K562 (cell line): ENCODE measurements around the gene EPO. TPM values are rescaled to one million over a fixed set of nuclear protein-coding genes. Genes with fewer than 3 reads are reported as not detected.
A peak's percentile ranks its signal among the peaks of the same experiment; 100 is the strongest.

Experiments used
- CCAR2 ChIP-seq: fragments of 200-400 bp; formaldehyde crosslinking; IDR thresholded peaks from 2 replicates; pipeline ENCODE4 v1.6.1; 2017; ENCODE audit warnings: mild to moderate bottlenecking, low read depth, low read length
- DNMT1 ChIP-seq: fragments of 450-650 bp; IDR thresholded peaks from 2 replicates; pipeline ENCODE4 v1.6.1; 2016; ENCODE audit warnings: antibody characterized with exemption, mild to moderate bottlenecking
- FOXM1 ChIP-seq, 2 experiments: fragments of 450-650 bp in 1 of 2; sonication (generic) in 1 of 2; formaldehyde crosslinking in 1 of 2; IDR thresholded peaks; 2 replicates each; pipeline versions ENCODE4 v1.6.1 to v1.9.0; 2017 to 2022; ENCODE audit warnings: low read depth in 2 of 2, mild to moderate bottlenecking in 2 of 2, missing genetic modification reagents in 1 of 2, moderate library complexity in 1 of 2
- KAT7 ChIP-seq: sonication (generic); formaldehyde crosslinking; IDR thresholded peaks from 2 replicates; pipeline ENCODE4 v1.8.0; 2022; ENCODE audit warnings: missing genetic modification reagents, mild to moderate bottlenecking, borderline replicate concordance
- KDM1A ChIP-seq, 2 experiments: fragments of 450-650 bp; IDR thresholded peaks; 2 replicates each; pipeline ENCODE4 v1.6.1; 2016; ENCODE audit warnings: mild to moderate bottlenecking in 2 of 2
- MYNN ChIP-seq, 2 experiments: sonication (generic); formaldehyde crosslinking in 1 of 2; IDR thresholded peaks; 2 replicates each; pipeline versions ENCODE4 v1.5.0 to v1.6.1; 2016 to 2020; ENCODE audit warnings: antibody characterized with exemption in 1 of 2, missing genetic modification reagents in 1 of 2
- RAD51 ChIP-seq: fragments of 450-650 bp; IDR thresholded peaks from 2 replicates; pipeline ENCODE4 v1.7.1; 2016; ENCODE audit warnings: low read depth, mild to moderate bottlenecking, borderline replicate concordance
- SIRT6 ChIP-seq: IDR thresholded peaks from one replicate; pipeline ENCODE4 v1.6.1; 2012; ENCODE audit warnings: low read depth, mild to moderate bottlenecking, control low read depth, inconsistent platforms, low read length, moderate library complexity
- SMAD3 ChIP-seq: fragments of 450-650 bp; formaldehyde crosslinking; conservative IDR thresholded peaks from 2 replicates; pipeline ENCODE4 v1.4.0; 2020; ENCODE audit warnings: mild to moderate bottlenecking
- TAF15 ChIP-seq: fragments of 200-400 bp; formaldehyde crosslinking; IDR thresholded peaks from 2 replicates; pipeline ENCODE4 v1.6.1; 2017; ENCODE audit warnings: mild to moderate bottlenecking, low read depth, low read length, moderate library complexity
- TRIM24 ChIP-seq, 2 experiments: fragments of 450-650 bp; IDR thresholded peaks; 2 replicates each; pipeline ENCODE4 v1.6.1; 2016
- ZNF263 ChIP-seq: sonication (generic); formaldehyde crosslinking; IDR thresholded peaks from 2 replicates; pipeline ENCODE4 v1.8.0; 2022; ENCODE audit warnings: mild to moderate bottlenecking, missing genetic modification reagents, borderline replicate concordance
- ZNF3 ChIP-seq: fragments of 250-450 bp; sonication (Bioruptor Pico); IDR thresholded peaks from 2 replicates; pipeline ENCODE4 v1.5.0; 2021; ENCODE audit warnings: mild to moderate bottlenecking, moderate library complexity
- polyA plus RNA-seq, 8 experiments: library from polyadenylated mRNA; depleted of rRNA in 4 of 8; stranded (reverse) in 5 of 8; unstranded in 3 of 8; fragments of >200 nt; fragmentation: Nextera tagmentation in 2 of 8; fragmentation: Illumina TruSeq in 1 of 8; extraction: Ambion mirVana in 2 of 8; extraction: Trizol in 1 of 8; gene quantifications; 2 replicates each; pipeline versions ENCODE4 v1.2.1 to v1.2.3, GENCODE V29; 2011 to 2014; ENCODE audit warnings: inconsistent platforms in 1 of 8, missing spikeins in 1 of 8
- total RNA-seq, 7 experiments: library from RNA; depleted of rRNA in 6 of 7; stranded (reverse); fragments of >200 nt in 6 of 7; fragmentation: Illumina TruSeq in 2 of 7; extraction: Trizol in 2 of 7; gene quantifications; 2 replicates each; pipeline versions ENCODE4 v1.2.1 to v1.2.3, GENCODE V29; 2011 to 2021; ENCODE audit warnings: low replicate concordance in 1 of 7
- TF ChIP-seq, protein P1 (sequence below): fragments of 200-600 bp; sonication (generic); IDR thresholded peaks from one replicate; pipeline ENCODE4 v1.6.1; 2012; ENCODE audit warnings: mild to moderate bottlenecking, low read depth, low read length, inconsistent platforms

EPO gene
- total and polyA plus RNA-seq, 9 of the 15 experiments (the other 6 are each of a cell fraction or from before 2014, with no cell fraction given), result 0.06 to 0.41 (median 0.07) TPM; not detected in 6

DNA sequence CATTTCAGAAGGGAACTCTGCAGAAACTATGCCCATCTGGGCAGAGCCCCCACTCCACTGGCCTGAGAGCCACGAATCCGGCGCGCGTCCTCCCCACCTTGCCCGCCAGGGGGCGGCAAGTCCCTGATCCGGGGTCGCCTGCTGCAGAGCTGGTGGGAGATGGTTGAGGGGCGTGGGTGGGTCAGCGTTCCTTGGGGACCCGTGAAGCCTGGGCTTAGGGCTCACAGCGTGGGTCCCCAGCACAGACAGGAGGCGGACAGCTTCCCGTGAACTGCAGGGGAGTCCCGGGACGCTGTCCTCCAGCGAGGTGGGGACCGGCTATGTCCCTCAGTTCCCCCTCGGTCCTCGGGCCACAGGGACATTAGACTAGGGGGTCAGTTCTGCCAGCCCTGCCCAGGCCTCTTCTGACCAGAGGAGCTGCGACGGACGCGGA is 14.9 kb upstream of the EPO start (continued):
- TF ChIP-seq, protein P1, sequence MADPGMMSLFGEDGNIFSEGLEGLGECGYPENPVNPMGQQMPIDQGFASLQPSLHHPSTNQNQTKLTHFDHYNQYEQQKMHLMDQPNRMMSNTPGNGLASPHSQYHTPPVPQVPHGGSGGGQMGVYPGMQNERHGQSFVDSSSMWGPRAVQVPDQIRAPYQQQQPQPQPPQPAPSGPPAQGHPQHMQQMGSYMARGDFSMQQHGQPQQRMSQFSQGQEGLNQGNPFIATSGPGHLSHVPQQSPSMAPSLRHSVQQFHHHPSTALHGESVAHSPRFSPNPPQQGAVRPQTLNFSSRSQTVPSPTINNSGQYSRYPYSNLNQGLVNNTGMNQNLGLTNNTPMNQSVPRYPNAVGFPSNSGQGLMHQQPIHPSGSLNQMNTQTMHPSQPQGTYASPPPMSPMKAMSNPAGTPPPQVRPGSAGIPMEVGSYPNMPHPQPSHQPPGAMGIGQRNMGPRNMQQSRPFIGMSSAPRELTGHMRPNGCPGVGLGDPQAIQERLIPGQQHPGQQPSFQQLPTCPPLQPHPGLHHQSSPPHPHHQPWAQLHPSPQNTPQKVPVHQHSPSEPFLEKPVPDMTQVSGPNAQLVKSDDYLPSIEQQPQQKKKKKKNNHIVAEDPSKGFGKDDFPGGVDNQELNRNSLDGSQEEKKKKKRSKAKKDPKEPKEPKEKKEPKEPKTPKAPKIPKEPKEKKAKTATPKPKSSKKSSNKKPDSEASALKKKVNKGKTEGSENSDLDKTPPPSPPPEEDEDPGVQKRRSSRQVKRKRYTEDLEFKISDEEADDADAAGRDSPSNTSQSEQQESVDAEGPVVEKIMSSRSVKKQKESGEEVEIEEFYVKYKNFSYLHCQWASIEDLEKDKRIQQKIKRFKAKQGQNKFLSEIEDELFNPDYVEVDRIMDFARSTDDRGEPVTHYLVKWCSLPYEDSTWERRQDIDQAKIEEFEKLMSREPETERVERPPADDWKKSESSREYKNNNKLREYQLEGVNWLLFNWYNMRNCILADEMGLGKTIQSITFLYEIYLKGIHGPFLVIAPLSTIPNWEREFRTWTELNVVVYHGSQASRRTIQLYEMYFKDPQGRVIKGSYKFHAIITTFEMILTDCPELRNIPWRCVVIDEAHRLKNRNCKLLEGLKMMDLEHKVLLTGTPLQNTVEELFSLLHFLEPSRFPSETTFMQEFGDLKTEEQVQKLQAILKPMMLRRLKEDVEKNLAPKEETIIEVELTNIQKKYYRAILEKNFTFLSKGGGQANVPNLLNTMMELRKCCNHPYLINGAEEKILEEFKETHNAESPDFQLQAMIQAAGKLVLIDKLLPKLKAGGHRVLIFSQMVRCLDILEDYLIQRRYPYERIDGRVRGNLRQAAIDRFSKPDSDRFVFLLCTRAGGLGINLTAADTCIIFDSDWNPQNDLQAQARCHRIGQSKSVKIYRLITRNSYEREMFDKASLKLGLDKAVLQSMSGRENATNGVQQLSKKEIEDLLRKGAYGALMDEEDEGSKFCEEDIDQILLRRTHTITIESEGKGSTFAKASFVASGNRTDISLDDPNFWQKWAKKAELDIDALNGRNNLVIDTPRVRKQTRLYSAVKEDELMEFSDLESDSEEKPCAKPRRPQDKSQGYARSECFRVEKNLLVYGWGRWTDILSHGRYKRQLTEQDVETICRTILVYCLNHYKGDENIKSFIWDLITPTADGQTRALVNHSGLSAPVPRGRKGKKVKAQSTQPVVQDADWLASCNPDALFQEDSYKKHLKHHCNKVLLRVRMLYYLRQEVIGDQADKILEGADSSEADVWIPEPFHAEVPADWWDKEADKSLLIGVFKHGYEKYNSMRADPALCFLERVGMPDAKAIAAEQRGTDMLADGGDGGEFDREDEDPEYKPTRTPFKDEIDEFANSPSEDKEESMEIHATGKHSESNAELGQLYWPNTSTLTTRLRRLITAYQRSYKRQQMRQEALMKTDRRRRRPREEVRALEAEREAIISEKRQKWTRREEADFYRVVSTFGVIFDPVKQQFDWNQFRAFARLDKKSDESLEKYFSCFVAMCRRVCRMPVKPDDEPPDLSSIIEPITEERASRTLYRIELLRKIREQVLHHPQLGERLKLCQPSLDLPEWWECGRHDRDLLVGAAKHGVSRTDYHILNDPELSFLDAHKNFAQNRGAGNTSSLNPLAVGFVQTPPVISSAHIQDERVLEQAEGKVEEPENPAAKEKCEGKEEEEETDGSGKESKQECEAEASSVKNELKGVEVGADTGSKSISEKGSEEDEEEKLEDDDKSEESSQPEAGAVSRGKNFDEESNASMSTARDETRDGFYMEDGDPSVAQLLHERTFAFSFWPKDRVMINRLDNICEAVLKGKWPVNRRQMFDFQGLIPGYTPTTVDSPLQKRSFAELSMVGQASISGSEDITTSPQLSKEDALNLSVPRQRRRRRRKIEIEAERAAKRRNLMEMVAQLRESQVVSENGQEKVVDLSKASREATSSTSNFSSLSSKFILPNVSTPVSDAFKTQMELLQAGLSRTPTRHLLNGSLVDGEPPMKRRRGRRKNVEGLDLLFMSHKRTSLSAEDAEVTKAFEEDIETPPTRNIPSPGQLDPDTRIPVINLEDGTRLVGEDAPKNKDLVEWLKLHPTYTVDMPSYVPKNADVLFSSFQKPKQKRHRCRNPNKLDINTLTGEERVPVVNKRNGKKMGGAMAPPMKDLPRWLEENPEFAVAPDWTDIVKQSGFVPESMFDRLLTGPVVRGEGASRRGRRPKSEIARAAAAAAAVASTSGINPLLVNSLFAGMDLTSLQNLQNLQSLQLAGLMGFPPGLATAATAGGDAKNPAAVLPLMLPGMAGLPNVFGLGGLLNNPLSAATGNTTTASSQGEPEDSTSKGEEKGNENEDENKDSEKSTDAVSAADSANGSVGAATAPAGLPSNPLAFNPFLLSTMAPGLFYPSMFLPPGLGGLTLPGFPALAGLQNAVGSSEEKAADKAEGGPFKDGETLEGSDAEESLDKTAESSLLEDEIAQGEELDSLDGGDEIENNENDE, result no peak
- TF ChIP-seq KAT7 (CRISPR knock-in tag) (peak; percentile 74; the same call in 1 of the 2 replicates), TRIM24 (IDR thresholded peaks at IDR 0.05) (no peak), MYNN (IDR thresholded peaks at IDR 0.05) (peak; percentile 61), MYNN (CRISPR knock-in tag; IDR thresholded peaks at IDR 0.05) (no peak), KDM1A (IDR thresholded peaks at IDR 0.05) (no peak), DNMT1 (0 out of 2 replicates have a peak, but pooled peaks have one; percentile 22), ZNF3 (no peak), SMAD3 (CRISPR knock-in tag) (no peak), CCAR2 (no peak), FOXM1 (IDR thresholded peaks at IDR 0.05; ENCODE audit: low read depth) (no peak), FOXM1 (CRISPR knock-in tag; IDR thresholded peaks at IDR 0.05; ENCODE audit: low read depth) (no peak), TAF15 (no peak), ZNF263 (CRISPR knock-in tag) (peak; percentile 57; the same call in 1 of the 2 replicates), SIRT6 (no peak), RAD51 (no peak)
